SK-N-MC (cell line): Measurements from ENCODE around the gene NCOA3.
A peak's percentile ranks its signal among the peaks of the same experiment; 100 is the strongest.

ENCODE experiments used
- DNase-seq: peaks from one replicate; pipeline ENCODE4 v3.0.0-alpha.2; 2011; ENCODE audit warnings: low read depth, low spot score
- H3K27ac ChIP-seq: fragments of 200-600 bp; sonication (generic); 2 replicates; pipeline ENCODE4 v1.5.1; 2016; ENCODE audit warnings: mixed run types
- H3K36me3 ChIP-seq: fragments of 200-600 bp; sonication (generic); 2 replicates; pipeline ENCODE4 v1.6.1; 2017; ENCODE audit warnings: antibody characterized with exemption, low read length, mixed read lengths; ENCODE audit not compliant: insufficient read depth
- H3K4me3 ChIP-seq: fragments of 200-600 bp; sonication (generic); 2 replicates; pipeline ENCODE4 v1.5.1; 2016
- H3K9ac ChIP-seq: fragments of 200-600 bp; sonication (generic); 2 replicates; pipeline ENCODE4 v1.8.0; 2017; ENCODE audit warnings: mixed run types, mixed read lengths; ENCODE audit not compliant: insufficient read length
- H3K9me3 ChIP-seq: fragments of 200-600 bp; sonication (generic); 2 replicates; pipeline ENCODE4 v1.6.1; 2017; ENCODE audit warnings: low read depth, mild to moderate bottlenecking, antibody characterized with exemption, low read length, moderate library complexity, mixed read lengths
- EZH2 ChIP-seq: fragments of 200-600 bp; sonication (generic); IDR thresholded peaks from one replicate; pipeline ENCODE4 v1.6.1; 2017; ENCODE audit warnings: antibody characterized with exemption
- FOXP2 ChIP-seq: optimal IDR thresholded peaks from 2 replicates; pipeline ENCODE3; 2011; ENCODE audit warnings: mild to moderate bottlenecking, moderate library complexity; ENCODE audit not compliant: insufficient read depth; ENCODE audit errors: extremely low read length, control extremely low read depth
- POLR2AphosphoS5 ChIP-seq: IDR thresholded peaks from 2 replicates; pipeline ENCODE4 v1.6.1; 2012; ENCODE audit warnings: mild to moderate bottlenecking, low read depth, low read length, borderline replicate concordance

The NCOA3 gene

DNA sequence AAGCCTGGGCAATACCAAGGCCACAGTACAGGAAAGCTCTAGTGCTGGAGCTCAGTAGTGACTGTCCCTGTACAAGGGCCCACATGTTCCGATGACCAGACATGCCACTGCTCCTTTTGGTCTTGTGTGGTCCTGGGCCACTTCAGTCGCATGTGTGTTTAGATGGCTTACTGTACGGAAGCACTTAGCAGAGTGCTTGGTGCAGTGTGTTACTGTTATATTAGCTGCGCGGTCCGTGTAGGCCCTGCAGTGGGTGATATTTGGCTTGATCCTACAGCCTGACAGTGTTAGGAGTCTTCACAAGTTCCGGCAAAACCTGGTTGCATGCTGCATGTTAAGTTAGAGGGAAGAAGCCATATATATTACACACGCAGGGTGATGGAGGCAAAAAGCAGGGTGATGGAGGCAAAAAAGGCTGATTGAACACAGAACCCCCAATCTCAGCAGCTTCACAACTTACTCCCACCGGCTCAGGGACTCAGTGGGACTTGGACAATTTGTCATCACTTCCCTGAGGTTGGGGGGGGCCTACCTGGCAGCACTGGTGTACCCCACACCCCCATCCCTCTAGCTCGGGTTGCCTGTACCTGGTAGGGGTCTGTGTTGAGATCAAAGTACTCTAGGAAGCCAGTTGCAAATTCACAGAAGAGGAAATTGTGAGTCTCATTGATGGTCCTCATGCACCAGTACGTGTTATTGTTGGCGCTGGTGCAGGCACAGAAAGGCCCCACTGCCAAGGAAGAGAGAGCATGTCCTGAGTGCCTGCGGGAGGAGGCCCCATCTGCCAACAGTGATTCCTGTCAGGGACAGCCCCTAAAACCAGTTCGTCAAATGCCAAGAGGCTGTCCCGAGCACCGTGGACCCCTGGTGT lies 161.0 kb downstream of the NCOA3 start:
- Histone ChIP-seq H3K36me3 (no peaks in the 10 kb centered on the region), H3K9ac (no peak overlapping the region), H3K27ac (no peak overlapping the region), H3K9me3 (no peaks in the 10 kb centered on the region), H3K4me3 (no peak overlapping the region)
- DNase-seq, result no peak
- no peak for TF ChIP-seq POLR2AphosphoS5
- no peak for TF ChIP-seq FOXP2
- TF ChIP-seq EZH2, result no peak

GRCh38 chr20:47663354-47664067 lies 161.8 kb downstream of the NCOA3 start:
- H3K36me3 ChIP-seq, result no peaks in the 10 kb centered on the region
- no peak for TF ChIP-seq POLR2AphosphoS5
- no peak for TF ChIP-seq EZH2
- no peak for TF ChIP-seq FOXP2
- peak overlapping the region; percentile 25 for H3K9ac ChIP-seq
- H3K27ac ChIP-seq, result no peak overlapping the region
- DNase-seq, result peak; percentile 12
- no peaks in the 10 kb centered on the region for H3K9me3 ChIP-seq
- H3K4me3 ChIP-seq, result no peak overlapping the region

DNA sequence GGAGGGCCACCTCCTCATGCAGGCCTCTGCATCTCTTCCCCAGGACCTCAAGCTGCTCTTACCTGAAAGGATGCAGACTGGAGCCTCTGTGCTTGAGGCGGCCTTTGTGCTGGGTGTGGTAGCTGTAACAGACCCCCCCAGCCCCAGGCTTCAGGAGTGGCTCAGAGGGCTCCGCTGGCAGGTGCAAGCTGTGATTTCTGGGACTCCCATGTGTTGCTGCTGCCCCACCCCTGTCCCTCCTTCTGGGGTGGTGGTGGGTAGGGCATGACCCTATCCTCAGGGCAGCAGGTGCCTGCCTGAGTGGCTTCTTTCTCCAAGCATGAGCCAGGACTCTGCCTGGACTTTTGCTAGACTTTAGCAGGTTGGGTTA lies 162.4 kb downstream of the NCOA3 start:
- no peak overlapping the region for H3K27ac ChIP-seq
- peak overlapping the region; percentile 25 for H3K9ac ChIP-seq
- no peak for DNase-seq
- no peak overlapping the region for H3K4me3 ChIP-seq
- no peak for TF ChIP-seq FOXP2
- no peak for TF ChIP-seq EZH2
- TF ChIP-seq POLR2AphosphoS5, result no peak
- H3K9me3 ChIP-seq, result no peaks in the 10 kb centered on the region
- no peaks in the 10 kb centered on the region for H3K36me3 ChIP-seq

DNA sequence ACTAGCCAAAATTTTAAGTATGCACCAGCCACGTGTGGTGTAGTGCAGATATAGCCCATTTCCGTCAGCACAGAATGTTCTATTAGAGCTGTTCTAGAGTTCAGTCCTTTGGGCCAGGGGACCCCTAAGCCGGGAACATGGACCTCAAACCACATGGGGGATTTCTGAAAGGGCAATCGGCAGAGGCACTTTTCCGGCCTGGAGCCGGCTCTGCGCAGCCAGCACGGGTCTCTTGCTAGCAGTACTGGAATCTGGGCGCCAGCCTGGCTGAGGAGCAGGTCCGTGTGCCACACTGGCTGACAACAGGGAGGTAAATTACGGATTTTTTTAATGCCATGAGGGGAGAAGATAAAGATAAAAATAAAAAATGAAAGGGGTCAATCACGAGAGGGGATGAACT lies 163.1 kb downstream of the NCOA3 start:
- H3K9ac ChIP-seq, result no peak overlapping the region
- DNase-seq, result no peak
- no peak overlapping the region for H3K4me3 ChIP-seq
- no peaks in the 10 kb centered on the region for H3K9me3 ChIP-seq
- TF ChIP-seq POLR2AphosphoS5 (no peak), EZH2 (no peak), FOXP2 (no peak)
- H3K36me3 ChIP-seq, result no peaks in the 10 kb centered on the region
- no peak overlapping the region for H3K27ac ChIP-seq

- no peak overlapping the region for H3K27ac ChIP-seq
- no peak for DNase-seq
- no peak overlapping the region for H3K9ac ChIP-seq
- no peaks in the 10 kb centered on the region for H3K9me3 ChIP-seq
- no peak overlapping the region for H3K4me3 ChIP-seq
- no peak for TF ChIP-seq EZH2
- no peak for TF ChIP-seq FOXP2
- TF ChIP-seq POLR2AphosphoS5, result no peak
- no peaks in the 10 kb centered on the region for H3K36me3 ChIP-seq
Observed at GRCh38 chr20:47665221-47665991, 163.7 kb downstream of the NCOA3 start.

GRCh38 chr20:47666304-47666703 lies 164.6 kb downstream of the NCOA3 start:
- DNase-seq, result no peak
- no peaks in the 10 kb centered on the region for H3K9me3 ChIP-seq
- no peak overlapping the region for H3K4me3 ChIP-seq
- TF ChIP-seq POLR2AphosphoS5 (no peak), FOXP2 (no peak), EZH2 (no peak)
- no peak overlapping the region for H3K27ac ChIP-seq
- H3K9ac ChIP-seq, result no peak overlapping the region
- no peaks in the 10 kb centered on the region for H3K36me3 ChIP-seq

DNA sequence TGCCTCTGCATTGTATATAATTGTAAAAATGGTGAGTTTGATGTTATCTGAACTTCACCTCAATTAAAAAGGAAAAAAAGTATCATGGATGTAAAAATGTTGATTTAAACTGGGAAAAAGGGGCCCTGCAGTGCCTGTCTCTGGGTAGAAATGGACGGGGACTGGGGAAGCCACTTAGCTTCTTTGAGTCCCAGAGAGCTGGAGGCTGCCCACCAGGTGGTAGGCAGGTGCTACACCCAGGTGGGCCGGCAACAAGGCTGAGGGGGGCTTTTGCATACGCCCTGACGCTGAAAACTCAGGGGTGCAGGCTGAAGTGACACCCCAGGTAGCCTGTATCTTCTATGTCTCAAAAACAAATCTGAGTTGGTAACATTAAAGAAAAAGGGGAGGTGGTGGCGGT lies 165.4 kb downstream of the NCOA3 start:
- Histone ChIP-seq H3K36me3 (no peaks in the 10 kb centered on the region), H3K27ac (no peak overlapping the region), H3K9ac (no peak overlapping the region), H3K4me3 (no peak overlapping the region), H3K9me3 (no peaks in the 10 kb centered on the region)
- TF ChIP-seq FOXP2 (no peak), POLR2AphosphoS5 (no peak), EZH2 (no peak)
- DNase-seq, result no peak
